Measurements from ENCODE around the gene STXBP5. TPM values are rescaled to one million over a fixed set of nuclear protein-coding genes. Genes with fewer than 3 reads are reported as not detected.
A peak's percentile ranks its signal among the peaks of the same experiment; 100 is the strongest.

Gene STXBP5
- total and polyA plus RNA-seq, 2 of the 13 experiments (the other 11 are each of a cell fraction or from before 2014, with no cell fraction given), result 8.8 to 19.4 TPM

DNA sequence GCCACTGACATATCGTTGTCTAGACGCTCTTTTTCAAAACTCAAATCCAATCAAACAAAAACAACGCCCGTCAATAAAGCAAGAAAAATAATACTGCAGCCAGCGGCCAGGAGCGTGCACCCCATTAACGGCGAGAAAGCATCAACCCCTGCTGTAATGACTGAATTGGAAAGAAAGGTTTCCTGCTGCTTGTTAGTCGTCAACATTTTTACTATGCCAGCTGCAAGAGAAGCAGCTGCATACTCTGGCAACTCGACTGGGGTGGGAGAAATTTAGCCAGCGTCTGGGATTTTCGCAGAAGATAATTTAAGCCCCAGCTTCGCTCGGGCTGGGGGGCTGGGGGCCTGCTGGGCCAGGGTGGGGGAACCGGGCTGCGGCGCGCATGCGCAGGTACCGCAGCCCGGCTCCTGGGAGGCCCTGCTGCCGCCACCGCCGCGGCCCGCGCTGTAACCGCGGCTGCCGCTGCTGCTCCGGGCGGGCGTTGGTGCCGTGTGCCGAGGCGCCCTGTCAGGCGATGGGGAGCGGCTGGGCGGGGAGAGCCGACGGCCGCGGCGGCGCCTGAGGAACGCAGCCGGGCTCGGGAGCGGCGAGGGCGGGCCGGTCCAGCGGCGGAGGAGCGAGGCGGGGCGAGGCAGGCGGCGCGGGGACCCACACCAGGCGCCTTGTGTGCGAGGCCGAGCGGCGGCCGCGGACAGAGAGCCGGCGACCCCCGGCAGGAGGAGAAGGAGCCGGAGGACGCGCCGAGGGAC, 732 bp upstream of the STXBP5 start (continued):
- TF ChIP-seq, protein P1, sequence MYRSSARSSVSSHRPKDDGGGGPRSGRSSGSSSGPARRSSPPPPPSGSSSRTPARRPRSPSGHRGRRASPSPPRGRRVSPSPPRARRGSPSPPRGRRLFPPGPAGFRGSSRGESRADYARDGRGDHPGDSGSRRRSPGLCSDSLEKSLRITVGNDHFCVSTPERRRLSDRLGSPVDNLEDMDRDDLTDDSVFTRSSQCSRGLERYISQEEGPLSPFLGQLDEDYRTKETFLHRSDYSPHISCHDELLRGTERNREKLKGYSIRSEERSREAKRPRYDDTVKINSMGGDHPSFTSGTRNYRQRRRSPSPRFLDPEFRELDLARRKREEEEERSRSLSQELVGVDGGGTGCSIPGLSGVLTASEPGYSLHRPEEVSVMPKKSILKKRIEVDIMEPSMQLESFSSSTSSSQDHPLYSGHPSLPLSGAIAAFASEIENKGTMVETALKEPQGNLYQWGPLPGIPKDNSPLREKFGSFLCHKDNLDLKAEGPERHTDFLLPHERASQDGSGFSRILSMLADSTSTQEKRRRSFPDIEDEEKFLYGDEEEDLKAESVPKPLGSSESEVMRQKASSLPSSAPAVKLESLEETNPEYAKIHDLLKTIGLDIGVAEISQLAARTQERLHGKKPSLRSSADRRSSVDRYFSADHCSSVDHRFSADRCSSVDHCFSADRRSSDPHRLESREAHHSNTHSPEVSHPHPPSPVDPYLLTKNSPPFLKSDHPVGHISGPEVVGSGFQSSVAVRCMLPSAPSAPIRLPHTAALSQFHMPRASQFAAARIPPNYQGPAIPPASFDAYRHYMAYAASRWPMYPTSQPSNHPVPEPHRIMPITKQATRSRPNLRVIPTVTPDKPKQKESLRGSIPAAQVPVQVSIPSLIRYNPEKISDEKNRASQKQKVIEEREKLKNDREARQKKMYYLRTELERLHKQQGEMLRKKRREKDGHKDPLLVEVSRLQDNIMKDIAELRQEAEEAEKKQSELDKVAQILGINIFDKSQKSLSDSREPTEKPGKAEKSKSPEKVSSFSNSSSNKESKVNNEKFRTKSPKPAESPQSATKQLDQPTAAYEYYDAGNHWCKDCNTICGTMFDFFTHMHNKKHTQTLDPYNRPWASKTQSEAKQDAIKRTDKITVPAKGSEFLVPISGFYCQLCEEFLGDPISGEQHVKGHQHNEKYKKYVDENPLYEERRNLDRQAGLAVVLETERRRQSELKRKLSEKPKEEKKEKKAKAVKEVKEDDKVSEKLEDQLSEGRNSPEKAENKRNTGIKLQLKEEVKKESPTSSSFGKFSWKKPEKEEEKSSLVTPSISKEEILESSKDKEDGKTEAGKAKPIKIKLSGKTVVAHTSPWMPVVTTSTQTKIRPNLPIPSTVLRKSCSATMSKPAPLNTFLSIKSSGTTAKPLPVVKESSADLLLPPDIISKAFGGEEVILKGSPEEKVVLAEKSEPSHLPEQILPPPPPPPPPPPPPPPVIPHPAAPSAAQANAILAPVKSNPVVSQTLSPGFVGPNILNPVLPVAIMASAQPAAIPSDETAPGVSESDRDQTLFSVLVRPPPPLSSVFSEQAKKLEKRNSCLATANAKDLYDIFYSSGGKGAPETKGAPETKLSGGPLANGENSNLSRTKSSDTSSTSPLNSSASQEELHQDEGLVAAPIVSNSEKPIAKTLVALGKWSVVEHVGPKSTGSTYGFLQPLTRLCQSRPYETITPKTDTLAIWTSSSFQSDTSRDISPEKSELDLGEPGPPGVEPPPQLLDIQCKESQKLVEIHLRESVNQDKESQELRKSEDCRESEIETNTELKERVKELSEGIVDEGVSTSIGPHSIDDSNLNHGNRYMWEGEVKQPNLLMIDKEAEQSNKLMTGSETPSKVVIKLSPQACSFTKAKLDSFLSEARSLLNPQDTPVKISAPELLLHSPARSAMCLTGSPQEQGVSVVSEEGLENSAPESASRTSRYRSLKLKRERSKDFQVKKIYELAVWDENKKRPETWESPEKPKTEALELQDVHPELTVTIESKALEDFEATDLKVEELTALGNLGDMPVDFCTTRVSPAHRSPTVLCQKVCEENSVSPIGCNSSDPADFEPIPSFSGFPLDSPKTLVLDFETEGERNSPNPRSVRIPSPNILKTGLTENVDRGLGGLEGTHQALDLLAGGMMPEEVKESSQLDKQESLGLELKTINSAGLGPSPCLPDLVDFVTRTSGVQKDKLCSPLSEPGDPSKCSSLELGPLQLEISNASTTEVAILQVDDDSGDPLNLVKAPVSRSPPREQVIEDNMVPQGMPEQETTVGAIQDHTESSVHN (CRISPR knock-in tag; IDR thresholded peaks at IDR 0.05), result no peak
- TF ChIP-seq, protein P2, sequence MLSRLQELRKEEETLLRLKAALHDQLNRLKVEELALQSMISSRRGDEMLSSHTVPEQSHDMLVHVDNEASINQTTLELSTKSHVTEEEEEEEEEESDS (CRISPR knock-in tag; IDR thresholded peaks at IDR 0.05; ENCODE audit: borderline replicate concordance), result peak; percentile 74; the same call in 1 of the 2 replicates
- TF ChIP-seq ISX (CRISPR knock-in tag; conservative IDR thresholded peaks at IDR 0.05) (no peak), SUZ12 (IDR thresholded peaks at IDR 0.05; ENCODE audit: low read depth, low read length) (no peak), NR2F6 (IDR thresholded peaks at IDR 0.05) (no peak), NR2F6 (CRISPR knock-in tag; IDR thresholded peaks at IDR 0.05) (no peak), MAF1 (CRISPR knock-in tag; IDR thresholded peaks at IDR 0.05; ENCODE audit: borderline replicate concordance) (no peak), ELF1 (CRISPR knock-in tag; IDR thresholded peaks at IDR 0.05) (no peak), ZNF660 (CRISPR knock-in tag; IDR thresholded peaks at IDR 0.05; ENCODE audit: borderline replicate concordance, low read depth) (no peak), ZNF720 (CRISPR knock-in tag; IDR thresholded peaks at IDR 0.05) (no peak), PLRG1 (conservative IDR thresholded peaks at IDR 0.05) (no peak), ZBTB21 (CRISPR knock-in tag; IDR thresholded peaks at IDR 0.05) (no peak), AGO2 (optimal IDR thresholded peaks at IDR 0.05; ENCODE audit: low read depth, low read length) (no peak), DNMT1 (CRISPR knock-in tag; IDR thresholded peaks at IDR 0.05) (no peak), NCOR1 (IDR thresholded peaks at IDR 0.05; ENCODE audit: borderline replicate concordance, low read length) (no peak)
- TF ChIP-seq, protein P3, sequence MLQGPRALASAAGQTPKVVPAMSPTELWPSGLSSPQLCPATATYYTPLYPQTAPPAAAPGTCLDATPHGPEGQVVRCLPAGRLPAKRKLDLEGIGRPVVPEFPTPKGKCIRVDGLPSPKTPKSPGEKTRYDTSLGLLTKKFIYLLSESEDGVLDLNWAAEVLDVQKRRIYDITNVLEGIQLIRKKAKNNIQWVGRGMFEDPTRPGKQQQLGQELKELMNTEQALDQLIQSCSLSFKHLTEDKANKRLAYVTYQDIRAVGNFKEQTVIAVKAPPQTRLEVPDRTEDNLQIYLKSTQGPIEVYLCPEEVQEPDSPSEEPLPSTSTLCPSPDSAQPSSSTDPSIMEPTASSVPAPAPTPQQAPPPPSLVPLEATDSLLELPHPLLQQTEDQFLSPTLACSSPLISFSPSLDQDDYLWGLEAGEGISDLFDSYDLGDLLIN (CRISPR knock-in tag; IDR thresholded peaks at IDR 0.05; ENCODE audit: borderline replicate concordance), result no peak
- TF ChIP-seq, protein P4, sequence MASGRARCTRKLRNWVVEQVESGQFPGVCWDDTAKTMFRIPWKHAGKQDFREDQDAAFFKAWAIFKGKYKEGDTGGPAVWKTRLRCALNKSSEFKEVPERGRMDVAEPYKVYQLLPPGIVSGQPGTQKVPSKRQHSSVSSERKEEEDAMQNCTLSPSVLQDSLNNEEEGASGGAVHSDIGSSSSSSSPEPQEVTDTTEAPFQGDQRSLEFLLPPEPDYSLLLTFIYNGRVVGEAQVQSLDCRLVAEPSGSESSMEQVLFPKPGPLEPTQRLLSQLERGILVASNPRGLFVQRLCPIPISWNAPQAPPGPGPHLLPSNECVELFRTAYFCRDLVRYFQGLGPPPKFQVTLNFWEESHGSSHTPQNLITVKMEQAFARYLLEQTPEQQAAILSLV (CRISPR knock-in tag; IDR thresholded peaks at IDR 0.05; ENCODE audit: borderline replicate concordance), result no peak
